ENCODE measurements around the gene ADARB2. TPM values are rescaled to one million over a fixed set of nuclear protein-coding genes. Genes with fewer than 3 reads are reported as not detected.
A peak's percentile ranks its signal among the peaks of the same experiment; 100 is the strongest.
"Not testable (repeated sequence)": the region's sequence is repeated elsewhere in the genome, so short reads cannot be mapped to it uniquely, and the experiment has no call there.

ADARB2 gene
- total RNA-seq, 2 experiments from 2014 or later, result 2.5 to 3.0 TPM

- H3K27me3 Mint-ChIP-seq; H3K27ac Mint-ChIP-seq; H3K36me3 Mint-ChIP-seq (ENCODE audit: low read depth); H3K4me3 Mint-ChIP-seq; CTCF ChIA-PET; DNase-seq; H3K4me1 Mint-ChIP-seq; H3K9me3 Mint-ChIP-seq; POLR2A ChIA-PET: not testable (repeated sequence)
These were observed 323.0 kb downstream of the ADARB2 start for GRCh38 chr10:1414346-1414745.

- Mint-ChIP-seq H3K4me1 (no peaks in the 10 kb centered on the region), H3K4me3 (no peak overlapping the region), H3K27me3 (peaks cover 6% of the 10 kb centered on the region), H3K27ac (no peak overlapping the region), H3K9me3 (no peaks in the 10 kb centered on the region), H3K36me3 (ENCODE audit: low read depth) (no peaks in the 10 kb centered on the region)
- DNase-seq, result no peak
- ChIA-PET CTCF (no interaction called here), POLR2A (no interaction called here)
These were observed 323.5 kb downstream of the ADARB2 start for GRCh38 chr10:1413823-1414222.

- H3K27me3 Mint-ChIP-seq, result peaks cover 4% of the 10 kb centered on the region
- H3K4me1 Mint-ChIP-seq, result no peaks in the 10 kb centered on the region
- no peak overlapping the region for H3K27ac Mint-ChIP-seq
- H3K9me3 Mint-ChIP-seq, result no peaks in the 10 kb centered on the region
- no peak overlapping the region for H3K4me3 Mint-ChIP-seq
- CTCF ChIA-PET, result no interaction called here
- H3K36me3 Mint-ChIP-seq (ENCODE audit: low read depth), result no peaks in the 10 kb centered on the region
- POLR2A ChIA-PET, result no interaction called here
- DNase-seq, result no peak
These were observed 324.1 kb downstream of the ADARB2 start for GRCh38 chr10:1413256-1413655.

GRCh38 chr10:1412531-1413189, 324.7 kb downstream of the ADARB2 start:
- ChIA-PET CTCF (no interaction called here), POLR2A (no interaction called here)
- Mint-ChIP-seq H3K27ac (no peak overlapping the region), H3K36me3 (ENCODE audit: low read depth) (no peaks in the 10 kb centered on the region), H3K4me1 (no peaks in the 10 kb centered on the region), H3K4me3 (no peak overlapping the region), H3K9me3 (no peaks in the 10 kb centered on the region), H3K27me3 (peaks cover 4% of the 10 kb centered on the region)
- peak; percentile 12 for DNase-seq

GRCh38 chr10:1411956-1412355, 325.4 kb downstream of the ADARB2 start:
- Mint-ChIP-seq H3K27me3 (peaks cover 4% of the 10 kb centered on the region), H3K9me3 (no peaks in the 10 kb centered on the region), H3K36me3 (ENCODE audit: low read depth) (no peaks in the 10 kb centered on the region), H3K27ac (no peak overlapping the region), H3K4me3 (no peak overlapping the region), H3K4me1 (no peaks in the 10 kb centered on the region)
- ChIA-PET POLR2A (no interaction called here), CTCF (interaction anchor here (0.6 to 1.0 kb wide), 2 partner anchors 9 to 44 kb away, joined by 3 read pairs; no protein-coding TSS in a partner anchor)
- peak; percentile 11 for DNase-seq

- no peaks in the 10 kb centered on the region for H3K4me1 Mint-ChIP-seq
- no peak overlapping the region for H3K4me3 Mint-ChIP-seq
- H3K27ac Mint-ChIP-seq, result no peak overlapping the region
- DNase-seq, result peak; percentile 8
- peaks cover 4% of the 10 kb centered on the region for H3K27me3 Mint-ChIP-seq
- H3K36me3 Mint-ChIP-seq (ENCODE audit: low read depth), result no peaks in the 10 kb centered on the region
- CTCF ChIA-PET, result interaction anchor here (0.6 to 1.0 kb wide), 2 partner anchors 9 to 45 kb away, joined by 3 read pairs; no protein-coding TSS in a partner anchor
- POLR2A ChIA-PET, result no interaction called here
- H3K9me3 Mint-ChIP-seq, result no peaks in the 10 kb centered on the region
These were observed 325.9 kb downstream of the ADARB2 start for GRCh38 chr10:1411451-1411850.

- peak; percentile 14 for DNase-seq
- Mint-ChIP-seq H3K4me3 (no peak overlapping the region), H3K36me3 (ENCODE audit: low read depth) (no peaks in the 10 kb centered on the region), H3K4me1 (no peaks in the 10 kb centered on the region), H3K9me3 (no peaks in the 10 kb centered on the region), H3K27ac (no peak overlapping the region), H3K27me3 (peaks cover 4% of the 10 kb centered on the region)
- POLR2A ChIA-PET, result no interaction called here
- CTCF ChIA-PET, result interaction anchor here (1.0 kb wide), 1 partner anchor 10 kb away, joined by 3 read pairs; no protein-coding TSS in a partner anchor
These were observed 326.6 kb downstream of the ADARB2 start for GRCh38 chr10:1410469-1411395.

GRCh38 chr10:1410032-1410431, 327.3 kb downstream of the ADARB2 start:
- Mint-ChIP-seq H3K9me3 (no peaks in the 10 kb centered on the region), H3K27me3 (peaks cover 4% of the 10 kb centered on the region), H3K27ac (no peak overlapping the region), H3K4me3 (no peak overlapping the region), H3K4me1 (no peaks in the 10 kb centered on the region), H3K36me3 (ENCODE audit: low read depth) (no peaks in the 10 kb centered on the region)
- ChIA-PET POLR2A (no interaction called here), CTCF (no interaction called here)
- no peak for DNase-seq

- Mint-ChIP-seq H3K36me3 (ENCODE audit: low read depth) (no peaks in the 10 kb centered on the region), H3K27ac (no peak overlapping the region), H3K4me3 (no peak overlapping the region), H3K27me3 (peaks cover 4% of the 10 kb centered on the region), H3K4me1 (no peaks in the 10 kb centered on the region), H3K9me3 (no peaks in the 10 kb centered on the region)
- DNase-seq, result peak; percentile 6
- ChIA-PET CTCF (no interaction called here), POLR2A (no interaction called here)
These were observed 327.9 kb downstream of the ADARB2 start for GRCh38 chr10:1409392-1409791.

- no peaks in the 10 kb centered on the region for H3K9me3 Mint-ChIP-seq
- no peaks in the 10 kb centered on the region for H3K4me1 Mint-ChIP-seq
- H3K27me3 Mint-ChIP-seq, result peaks cover 4% of the 10 kb centered on the region
- H3K4me3 Mint-ChIP-seq, result no peak overlapping the region
- H3K36me3 Mint-ChIP-seq (ENCODE audit: low read depth), result no peaks in the 10 kb centered on the region
- CTCF ChIA-PET, result no interaction called here
- no peak overlapping the region for H3K27ac Mint-ChIP-seq
- peak; percentile 9 for DNase-seq
- POLR2A ChIA-PET, result no interaction called here
These were observed 328.5 kb downstream of the ADARB2 start for GRCh38 chr10:1408651-1409367.

- POLR2A ChIA-PET, result no interaction called here
- DNase-seq, result peak; percentile 9
- H3K27me3 Mint-ChIP-seq, result peaks cover 4% of the 10 kb centered on the region
- H3K27ac Mint-ChIP-seq, result no peak overlapping the region
- CTCF ChIA-PET, result no interaction called here
- no peak overlapping the region for H3K4me3 Mint-ChIP-seq
- H3K36me3 Mint-ChIP-seq (ENCODE audit: low read depth), result no peaks in the 10 kb centered on the region
- no peaks in the 10 kb centered on the region for H3K4me1 Mint-ChIP-seq
- H3K9me3 Mint-ChIP-seq, result no peaks in the 10 kb centered on the region
These were observed 330.1 kb downstream of the ADARB2 start for GRCh38 chr10:1406967-1407945.

- Mint-ChIP-seq H3K36me3 (ENCODE audit: low read depth) (no peaks in the 10 kb centered on the region), H3K9me3 (no peaks in the 10 kb centered on the region), H3K27me3 (peaks cover 4% of the 10 kb centered on the region), H3K27ac (no peak overlapping the region), H3K4me1 (no peaks in the 10 kb centered on the region), H3K4me3 (no peak overlapping the region)
- ChIA-PET POLR2A (no interaction called here), CTCF (no interaction called here)
- peak; percentile 11 for DNase-seq
These were observed 331.0 kb downstream of the ADARB2 start for GRCh38 chr10:1406132-1406966.
